Smooth muscle cell of the brain vasculature (primary cell): ENCODE measurements around the gene AXL.
"Not testable (repeated sequence)": the region's sequence is repeated elsewhere in the genome, so short reads cannot be mapped to it uniquely, and the experiment has no call there.

Experiments
- DNase-seq: peaks from one replicate; pipeline ENCODE4 v3.0.0-alpha.2; 2012; ENCODE audit warnings: low read depth, low spot score

AXL gene

GRCh38 chr19:41276231-41276630 lies 57.2 kb downstream of the AXL start:
- no peak for DNase-seq

- DNase-seq: no peak
These were observed 59.5 kb downstream of the AXL start for GRCh38 chr19:41278478-41278877.

- DNase-seq: no peak
These were observed 69.9 kb downstream of the AXL start for GRCh38 chr19:41288673-41289530.

- DNase-seq: not testable (repeated sequence)
These were observed 70.8 kb downstream of the AXL start for GRCh38 chr19:41289814-41290213.

GRCh38 chr19:41294393-41294792 lies 75.4 kb downstream of the AXL start:
- DNase-seq: no peak

GRCh38 chr19:41295499-41295898 lies 76.5 kb downstream of the AXL start:
- DNase-seq: no peak

GRCh38 chr19:41296433-41296871 lies 77.4 kb downstream of the AXL start:
- no peak for DNase-seq

GRCh38 chr19:41297628-41298347 lies 78.8 kb downstream of the AXL start:
- no peak for DNase-seq

GRCh38 chr19:41298348-41298964 lies 79.4 kb downstream of the AXL start:
- DNase-seq: no peak

- DNase-seq: no peak
These were observed 80.2 kb downstream of the AXL start for GRCh38 chr19:41299046-41299754.

GRCh38 chr19:41299755-41300089 lies 80.7 kb downstream of the AXL start:
- peak; percentile 89 for DNase-seq

GRCh38 chr19:41300555-41300954 lies 81.5 kb downstream of the AXL start:
- no peak for DNase-seq

- DNase-seq: no peak
These were observed 83.8 kb downstream of the AXL start for GRCh38 chr19:41302624-41303351.

GRCh38 chr19:41303954-41304353 lies 84.9 kb downstream of the AXL start:
- DNase-seq: no peak

- no peak for DNase-seq
These were observed 85.9 kb downstream of the AXL start for GRCh38 chr19:41304706-41305483.

GRCh38 chr19:41305927-41306793 lies 87.1 kb downstream of the AXL start:
- DNase-seq: no peak

GRCh38 chr19:41307090-41307875 lies 88.3 kb downstream of the AXL start:
- DNase-seq: no peak

GRCh38 chr19:41307954-41308449 lies 89.0 kb downstream of the AXL start:
- no peak for DNase-seq
